Chondrocyte (in vitro differentiated cells): ENCODE measurements around the gene PLCB3. TPM values are rescaled to one million over a fixed set of nuclear protein-coding genes. Genes with fewer than 3 reads are reported as not detected.

Experiments
- DNase-seq: peaks from one replicate; pipeline ENCODE4 v3.0.0; 2021; ENCODE audit warnings: mixed read lengths, low spot score
- H3K27ac Mint-ChIP-seq: one replicate; pipeline ENCODE4 v1.8.0; 2021; ENCODE audit warnings: mild to moderate bottlenecking, moderate library complexity, mixed read lengths; ENCODE audit not compliant: unreplicated experiment
- H3K27me3 Mint-ChIP-seq: 2 replicates; pipeline ENCODE4 v1.8.0; 2021; ENCODE audit warnings: low read depth, mixed read lengths
- H3K36me3 Mint-ChIP-seq: 2 replicates; pipeline ENCODE4 v1.8.0; 2021; ENCODE audit warnings: low read depth, mixed read lengths
- H3K4me1 Mint-ChIP-seq: 2 replicates; pipeline ENCODE4 v1.8.0; 2021; ENCODE audit warnings: low read depth, mild to moderate bottlenecking, mixed read lengths
- H3K4me3 Mint-ChIP-seq: one replicate; pipeline ENCODE4 v1.8.0; 2021; ENCODE audit warnings: mild to moderate bottlenecking, moderate library complexity, mixed read lengths; ENCODE audit not compliant: unreplicated experiment
- H3K9me3 Mint-ChIP-seq: 2 replicates; pipeline ENCODE4 v1.8.0; 2021; ENCODE audit warnings: low read depth, mixed read lengths
- total RNA-seq: library from RNA; stranded (reverse); gene quantifications from 3 replicates; pipeline ENCODE4 v1.2.1, GENCODE V29; 2021
- TF ChIP-seq, protein P1 (sequence below): fragments of 200-600 bp; sonication (generic); IDR thresholded peaks from 2 replicates; pipeline ENCODE4 v1.5.0; 2021; ENCODE audit warnings: antibody characterized with exemption, mild to moderate bottlenecking, moderate library complexity

Gene PLCB3
- total RNA-seq, 1 donor from 2014 or later: 47.2 TPM

DNA sequence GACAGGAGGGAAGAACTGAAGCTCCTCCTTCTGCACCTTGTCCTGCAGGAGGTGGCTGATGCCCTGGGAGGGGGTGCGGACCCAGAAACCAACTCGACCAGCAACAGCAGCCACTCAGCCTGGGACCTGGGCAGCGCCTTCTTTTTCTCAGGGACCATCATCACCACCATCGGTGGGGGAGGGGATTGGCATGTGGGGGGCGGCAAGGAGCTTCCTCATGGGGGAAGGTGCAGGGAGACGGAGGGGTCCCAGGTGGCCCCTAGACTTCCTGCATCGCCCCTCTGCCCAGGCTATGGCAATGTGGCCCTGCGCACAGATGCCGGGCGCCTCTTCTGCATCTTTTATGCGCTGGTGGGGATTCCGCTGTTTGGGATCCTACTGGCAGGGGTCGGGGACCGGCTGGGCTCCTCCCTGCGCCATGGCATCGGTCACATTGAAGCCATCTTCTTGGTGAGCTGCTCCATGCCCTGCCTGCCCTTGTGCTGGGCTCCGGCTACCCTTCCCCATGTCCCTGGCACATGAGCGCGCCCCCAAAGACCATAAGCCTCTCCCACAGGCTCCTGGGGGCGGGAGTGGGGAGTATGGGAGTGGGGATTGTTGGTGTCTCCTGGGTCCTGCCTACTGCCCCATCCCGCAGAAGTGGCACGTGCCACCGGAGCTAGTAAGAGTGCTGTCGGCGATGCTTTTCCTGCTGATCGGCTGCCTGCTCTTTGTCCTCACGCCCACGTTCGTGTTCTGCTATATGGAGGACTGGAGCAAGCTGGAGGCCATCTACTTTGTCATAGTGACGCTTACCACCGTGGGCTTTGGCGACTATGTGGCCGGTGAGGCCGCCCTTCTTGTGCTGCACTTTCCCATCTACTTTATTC lies 45.7 kb downstream of the PLCB3 start:
- H3K27me3 Mint-ChIP-seq: peaks cover 27% of the 10 kb centered on the region
- peaks cover 25% of the 10 kb centered on the region for H3K4me1 Mint-ChIP-seq
- TF ChIP-seq, protein P1, sequence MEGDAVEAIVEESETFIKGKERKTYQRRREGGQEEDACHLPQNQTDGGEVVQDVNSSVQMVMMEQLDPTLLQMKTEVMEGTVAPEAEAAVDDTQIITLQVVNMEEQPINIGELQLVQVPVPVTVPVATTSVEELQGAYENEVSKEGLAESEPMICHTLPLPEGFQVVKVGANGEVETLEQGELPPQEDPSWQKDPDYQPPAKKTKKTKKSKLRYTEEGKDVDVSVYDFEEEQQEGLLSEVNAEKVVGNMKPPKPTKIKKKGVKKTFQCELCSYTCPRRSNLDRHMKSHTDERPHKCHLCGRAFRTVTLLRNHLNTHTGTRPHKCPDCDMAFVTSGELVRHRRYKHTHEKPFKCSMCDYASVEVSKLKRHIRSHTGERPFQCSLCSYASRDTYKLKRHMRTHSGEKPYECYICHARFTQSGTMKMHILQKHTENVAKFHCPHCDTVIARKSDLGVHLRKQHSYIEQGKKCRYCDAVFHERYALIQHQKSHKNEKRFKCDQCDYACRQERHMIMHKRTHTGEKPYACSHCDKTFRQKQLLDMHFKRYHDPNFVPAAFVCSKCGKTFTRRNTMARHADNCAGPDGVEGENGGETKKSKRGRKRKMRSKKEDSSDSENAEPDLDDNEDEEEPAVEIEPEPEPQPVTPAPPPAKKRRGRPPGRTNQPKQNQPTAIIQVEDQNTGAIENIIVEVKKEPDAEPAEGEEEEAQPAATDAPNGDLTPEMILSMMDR: no peak
- H3K4me3 Mint-ChIP-seq: no peak overlapping the region
- H3K27ac Mint-ChIP-seq: no peak overlapping the region
- H3K36me3 Mint-ChIP-seq: no peaks in the 10 kb centered on the region
- no peak for DNase-seq
- H3K9me3 Mint-ChIP-seq: no peaks in the 10 kb centered on the region

DNA sequence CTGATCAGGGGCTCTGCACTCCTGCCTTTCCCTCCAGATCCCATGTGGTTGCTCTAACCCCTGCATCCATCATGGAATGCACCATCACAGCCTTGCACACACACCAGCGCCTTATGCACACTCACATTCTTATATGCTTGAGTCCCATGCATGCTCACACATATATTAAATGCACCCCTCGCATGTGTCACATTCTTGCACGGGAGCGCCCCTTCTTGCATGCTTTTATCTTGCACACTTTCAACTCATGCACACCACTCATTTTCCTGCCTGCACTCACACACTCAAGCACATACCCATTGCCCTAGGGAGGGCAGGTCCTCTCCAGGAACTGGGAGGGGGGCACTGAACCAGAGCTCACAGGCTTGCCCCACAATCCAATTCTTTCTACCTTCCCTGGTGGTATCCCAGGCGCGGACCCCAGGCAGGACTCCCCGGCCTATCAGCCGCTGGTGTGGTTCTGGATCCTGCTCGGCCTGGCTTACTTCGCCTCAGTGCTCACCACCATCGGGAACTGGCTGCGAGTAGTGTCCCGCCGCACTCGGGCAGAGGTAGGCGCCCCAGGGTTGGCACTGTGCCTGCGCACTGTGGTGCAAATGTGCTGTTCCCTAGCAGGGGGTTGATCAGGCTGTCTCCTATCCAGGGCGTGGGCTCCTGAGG lies 46.5 kb downstream of the PLCB3 start:
- H3K9me3 Mint-ChIP-seq: no peaks in the 10 kb centered on the region
- peaks cover 22% of the 10 kb centered on the region for H3K4me1 Mint-ChIP-seq
- no peak for DNase-seq
- TF ChIP-seq, protein P1: no peak
- no peak overlapping the region for H3K4me3 Mint-ChIP-seq
- peaks cover 27% of the 10 kb centered on the region for H3K27me3 Mint-ChIP-seq
- H3K27ac Mint-ChIP-seq: no peak overlapping the region
- H3K36me3 Mint-ChIP-seq: no peaks in the 10 kb centered on the region

DNA sequence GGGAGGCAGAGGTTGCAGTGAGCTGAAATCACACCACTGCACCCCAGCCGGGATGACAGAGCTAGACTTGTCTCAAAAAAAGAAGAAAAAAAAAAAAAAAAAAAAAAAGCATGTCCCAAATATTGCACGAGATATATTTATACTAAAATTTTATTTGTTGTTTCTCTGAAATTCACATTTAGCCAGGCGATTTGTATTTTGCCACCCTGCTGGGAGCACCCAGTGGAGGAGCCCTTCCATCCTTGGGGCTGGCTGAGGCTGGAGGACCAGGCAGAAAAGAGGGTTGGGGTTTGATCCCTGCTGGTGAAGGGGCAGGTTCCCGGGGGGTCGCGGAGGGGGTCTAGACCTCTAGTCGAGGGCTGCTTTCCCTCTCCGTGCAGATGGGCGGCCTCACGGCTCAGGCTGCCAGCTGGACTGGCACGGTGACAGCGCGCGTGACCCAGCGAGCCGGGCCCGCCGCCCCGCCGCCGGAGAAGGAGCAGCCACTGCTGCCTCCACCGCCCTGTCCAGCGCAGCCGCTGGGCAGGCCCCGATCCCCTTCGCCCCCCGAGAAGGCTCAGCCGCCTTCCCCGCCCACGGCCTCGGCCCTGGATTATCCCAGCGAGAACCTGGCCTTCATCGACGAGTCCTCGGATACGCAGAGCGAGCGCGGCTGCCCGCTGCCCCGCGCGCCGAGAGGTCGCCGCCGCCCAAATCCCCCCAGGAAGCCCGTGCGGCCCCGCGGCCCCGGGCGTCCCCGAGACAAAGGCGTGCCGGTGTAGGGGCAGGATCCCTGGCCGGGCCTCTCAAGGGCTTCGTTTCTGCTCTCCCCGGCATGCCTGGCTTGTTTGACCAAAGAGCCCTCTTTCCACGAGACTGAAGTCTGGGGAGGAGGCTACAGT lies 47.9 kb downstream of the PLCB3 start:
- no peaks in the 10 kb centered on the region for H3K9me3 Mint-ChIP-seq

DNA sequence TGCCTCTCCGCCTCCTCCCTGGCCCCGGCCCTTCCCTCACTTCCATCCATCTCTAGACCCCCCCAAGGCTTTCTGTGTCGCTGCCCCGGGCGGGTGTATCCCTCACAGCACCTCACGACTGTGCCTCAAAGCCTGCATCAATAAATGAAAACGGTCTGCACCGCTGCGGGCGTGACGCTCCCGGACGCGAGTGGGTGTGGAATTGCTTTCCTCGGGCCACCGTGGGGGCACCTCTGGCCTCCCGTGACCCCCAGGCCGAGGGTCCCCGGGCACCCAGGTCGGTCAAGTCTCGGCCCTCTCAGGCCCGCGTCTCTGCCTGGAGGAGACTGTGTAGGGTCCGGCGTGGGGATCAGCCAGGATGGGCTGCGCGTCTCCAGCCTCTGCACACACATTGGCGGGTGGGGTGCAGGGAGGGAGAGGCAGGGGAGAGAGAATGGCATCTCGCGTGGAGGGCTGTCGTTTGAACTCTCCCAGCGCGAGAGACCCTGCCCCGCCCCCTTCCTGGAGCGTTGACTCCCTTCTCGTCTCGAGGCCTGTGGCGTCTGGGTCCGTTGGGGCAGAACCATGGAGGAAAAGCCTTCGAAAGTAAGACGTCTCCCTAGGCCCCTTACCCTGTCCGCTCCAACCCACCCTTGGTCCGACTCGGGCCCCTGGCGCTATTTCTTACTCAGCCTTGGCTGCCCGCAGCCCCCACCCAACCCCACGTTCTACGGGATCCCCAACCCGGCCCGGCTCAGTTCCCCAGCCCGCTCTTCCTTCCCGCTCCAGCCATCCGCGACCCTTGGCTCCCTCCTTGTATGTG lies 48.7 kb downstream of the PLCB3 start, which contains the start of gene CATSPERZ:
Gene CATSPERZ (plus strand): TSS at position 512 of the 802 bp plus-strand sequence. CDS start 53 bp downstream, at position 565.
- TF ChIP-seq, protein P1: no peak
- Mint-ChIP-seq H3K4me3 (peak within 1 kb of the TSS; percentile 70), H3K36me3 (no peaks in the 10 kb centered on the region), H3K4me1 (peaks cover 21% of the 10 kb centered on the region), H3K9me3 (no peaks in the 10 kb centered on the region), H3K27me3 (peaks cover 24% of the 10 kb centered on the region), H3K27ac (peak within 1 kb of the TSS; percentile 63)
- no peak for DNase-seq

More for the DNA sequence above, 47.9 kb downstream of the PLCB3 start:
- Mint-ChIP-seq H3K36me3 (no peaks in the 10 kb centered on the region), H3K27ac (no peak overlapping the region), H3K27me3 (peaks cover 24% of the 10 kb centered on the region), H3K4me3 (peak overlapping the region; percentile 66), H3K4me1 (peaks cover 24% of the 10 kb centered on the region)
- no peak for DNase-seq
- TF ChIP-seq, protein P1: peak; percentile 7
